ENCODE results near the gene COL27A1.

GRCh38 chr9:114344692-114345091 lies 189.4 kb downstream of the COL27A1 start:
- TF ChIP-seq POLR2AphosphoS5 (IDR thresholded peaks at IDR 0.05) = no peak
- TF ChIP-seq, protein P1, sequence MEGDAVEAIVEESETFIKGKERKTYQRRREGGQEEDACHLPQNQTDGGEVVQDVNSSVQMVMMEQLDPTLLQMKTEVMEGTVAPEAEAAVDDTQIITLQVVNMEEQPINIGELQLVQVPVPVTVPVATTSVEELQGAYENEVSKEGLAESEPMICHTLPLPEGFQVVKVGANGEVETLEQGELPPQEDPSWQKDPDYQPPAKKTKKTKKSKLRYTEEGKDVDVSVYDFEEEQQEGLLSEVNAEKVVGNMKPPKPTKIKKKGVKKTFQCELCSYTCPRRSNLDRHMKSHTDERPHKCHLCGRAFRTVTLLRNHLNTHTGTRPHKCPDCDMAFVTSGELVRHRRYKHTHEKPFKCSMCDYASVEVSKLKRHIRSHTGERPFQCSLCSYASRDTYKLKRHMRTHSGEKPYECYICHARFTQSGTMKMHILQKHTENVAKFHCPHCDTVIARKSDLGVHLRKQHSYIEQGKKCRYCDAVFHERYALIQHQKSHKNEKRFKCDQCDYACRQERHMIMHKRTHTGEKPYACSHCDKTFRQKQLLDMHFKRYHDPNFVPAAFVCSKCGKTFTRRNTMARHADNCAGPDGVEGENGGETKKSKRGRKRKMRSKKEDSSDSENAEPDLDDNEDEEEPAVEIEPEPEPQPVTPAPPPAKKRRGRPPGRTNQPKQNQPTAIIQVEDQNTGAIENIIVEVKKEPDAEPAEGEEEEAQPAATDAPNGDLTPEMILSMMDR (IDR thresholded peaks at IDR 0.05) = no peak

Measured in prostate gland (tissue), 2 donors.